ENCODE measurements around the gene PPP1R3F.

- TF ChIP-seq MAX (IDR thresholded peaks at IDR 0.05) (no peak), RXRA (IDR thresholded peaks at IDR 0.05) (no peak), CTCF (IDR thresholded peaks at IDR 0.05; ENCODE audit: low read depth, low read length, missing input control) (no peak), ATF3 (IDR thresholded peaks at IDR 0.05) (no peak), NR2F2 (IDR thresholded peaks at IDR 0.05) (no peak), TAF1 (conservative IDR thresholded peaks at IDR 0.05) (no peak), JUND (IDR thresholded peaks at IDR 0.05) (no peak), REST (IDR thresholded peaks at IDR 0.05) (no peak), YY1 (IDR thresholded peaks at IDR 0.05) (no peak), RAD21 (IDR thresholded peaks at IDR 0.05) (no peak)
Measured at GRCh38 chrX:49277535-49277830, 7.9 kb downstream of the PPP1R3F start.

All from liver (tissue), 3 donors.